NCI-H2196 (cell line): ENCODE measurements around the gene IQCK.
A peak's percentile ranks its signal among the peaks of the same experiment; 100 is the strongest.

Experiments
- DNase-seq: peaks from one replicate; lab custom pipeline; 2025; ENCODE audit not compliant: unreplicated experiment; lab: John Stamatoyannopoulos, UW

Gene IQCK

GRCh38 chr16:19881028-19881427 is 163.0 kb downstream of the IQCK start:
- no peak for DNase-seq

GRCh38 chr16:19881783-19882182 is 163.7 kb downstream of the IQCK start:
- DNase-seq, result no peak

GRCh38 chr16:19882186-19882585 is 164.1 kb downstream of the IQCK start:
- DNase-seq, result no peak

GRCh38 chr16:19882646-19883045 is 164.6 kb downstream of the IQCK start:
- DNase-seq, result no peak

- no peak for DNase-seq
Observed at GRCh38 chr16:19883296-19883965, 165.4 kb downstream of the IQCK start.

- no peak for DNase-seq
Observed at GRCh38 chr16:19883966-19884485, 166.0 kb downstream of the IQCK start.

- DNase-seq, result peak; percentile 45
Observed at GRCh38 chr16:19884611-19885450, 166.8 kb downstream of the IQCK start, which contains the start of gene GPRC5B. TSS of gene GPRC5B (minus strand) at chr16:19884848. CDS start at chr16:19872845, 12,003 bp downstream.

- no peak for DNase-seq
Observed at GRCh38 chr16:19885451-19886072, 167.5 kb downstream of the IQCK start.

- peak; percentile 77 for DNase-seq
Observed at GRCh38 chr16:19886073-19886941, 168.2 kb downstream of the IQCK start.

GRCh38 chr16:19888834-19889233 is 170.8 kb downstream of the IQCK start:
- no peak for DNase-seq

GRCh38 chr16:19890901-19891300 is 172.8 kb downstream of the IQCK start:
- DNase-seq, result no peak

GRCh38 chr16:19892902-19893301 is 174.8 kb downstream of the IQCK start:
- DNase-seq, result no peak

- no peak for DNase-seq
Observed at GRCh38 chr16:19894586-19894985, 176.5 kb downstream of the IQCK start.

GRCh38 chr16:19896951-19897350 is 178.9 kb downstream of the IQCK start:
- DNase-seq, result no peak

- DNase-seq, result no peak
Observed at GRCh38 chr16:19898166-19898565, 180.1 kb downstream of the IQCK start.

- DNase-seq, result peak; percentile 79
Observed at GRCh38 chr16:19898924-19899604, 181.0 kb downstream of the IQCK start.

GRCh38 chr16:19899605-19899955 is 181.5 kb downstream of the IQCK start:
- no peak for DNase-seq

GRCh38 chr16:19901164-19901563 is 183.1 kb downstream of the IQCK start:
- DNase-seq, result no peak

GRCh38 chr16:19907161-19907992 is 189.3 kb downstream of the IQCK start:
- peak; percentile 84 for DNase-seq
